ENCODE results near the gene VCP. TPM values are rescaled to one million over a fixed set of nuclear protein-coding genes. Genes with fewer than 3 reads are reported as not detected.

VCP gene
- total RNA-seq, 1 experiment from 2014 or later, result 170 TPM

DNA sequence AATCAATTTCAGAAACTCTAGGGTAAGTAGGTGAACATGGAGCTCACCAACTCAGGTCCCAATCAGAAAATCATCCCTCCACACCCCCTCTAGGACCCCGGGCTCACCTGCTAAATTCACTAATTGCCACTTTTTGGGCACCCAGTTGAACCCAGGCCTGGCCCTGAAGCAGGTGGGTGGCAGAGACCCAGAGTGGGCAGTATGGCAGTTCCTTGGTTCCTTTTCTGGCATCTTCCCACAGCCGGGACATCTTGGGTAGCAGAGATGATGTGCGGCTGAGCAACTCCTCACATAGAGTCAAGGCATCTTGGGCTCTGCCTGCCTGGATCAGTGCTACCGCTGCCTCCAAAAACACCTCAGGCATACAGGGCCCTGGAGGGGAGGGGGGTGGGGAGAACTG is 2.9 kb upstream of the VCP start:
- POLR2A ChIA-PET, result no interaction called here

More for the DNA sequence above, 2.9 kb upstream of the VCP start:
- no peaks in the 10 kb centered on the region for H3K9me3 ChIP-seq (ENCODE audit: control insufficient read depth in 1 of 2, insufficient read depth in 1 of 2, low read depth in 1 of 2, low read length in 2 of 2)
- no peak for ATAC-seq
- H3K9ac ChIP-seq (ENCODE audit: low read length), result no peak overlapping the region
- H4K20me1 ChIP-seq (ENCODE audit: insufficient read depth), result no peaks in the 10 kb centered on the region; the same call in 1 of the 2 replicates
- no peak overlapping the region for H2AFZ ChIP-seq (ENCODE audit: low read depth, low read length, poor library complexity, severe bottlenecking)
- H3K36me3 ChIP-seq (ENCODE audit: control insufficient read depth in 1 of 2, insufficient read depth in 2 of 2, low read length in 2 of 2), result peaks cover 2 to 40% of the 10 kb centered on the region in 2 experiments; a peak in 2 of 4 replicates
- intact Hi-C loops (cut with micrococcal nuclease), result no loop called here
- ChIA-PET RAD21 (ENCODE audit: low non-redundant PET in 1 of 2, low total read pairs in 2 of 2, uncharacterized antibody in 2 of 2, unreplicated experiment in 2 of 2) (no interaction called here), CTCF (no interaction called here)
- no peak overlapping the region for H3K4me3 ChIP-seq (replicated peaks in 1 of 2; ENCODE audit: low read depth in 1 of 2, low read length in 2 of 2)
- H3K27me3 ChIP-seq (ENCODE audit: insufficient read depth, low read length), result no peaks in the 10 kb centered on the region
- no TSS peak for BruUV-seq (replicated peaks)
- H3K79me2 ChIP-seq (ENCODE audit: insufficient read depth, low read length), result peaks cover 55% of the 10 kb centered on the region
- H3K27ac ChIP-seq (ENCODE audit: low read depth, low read length), result no peak overlapping the region
- no peak for DNase-seq (ENCODE audit: low read depth, low spot score)
- H3K9me2 ChIP-seq (ENCODE audit: insufficient read depth), result no peaks in the 10 kb centered on the region
- peaks cover 19 to 37% of the 10 kb centered on the region in 2 experiments for H3K4me1 ChIP-seq (ENCODE audit: control insufficient read depth in 1 of 2, insufficient read depth in 2 of 2, low read length in 2 of 2)
- TF ChIP-seq, protein P1, sequence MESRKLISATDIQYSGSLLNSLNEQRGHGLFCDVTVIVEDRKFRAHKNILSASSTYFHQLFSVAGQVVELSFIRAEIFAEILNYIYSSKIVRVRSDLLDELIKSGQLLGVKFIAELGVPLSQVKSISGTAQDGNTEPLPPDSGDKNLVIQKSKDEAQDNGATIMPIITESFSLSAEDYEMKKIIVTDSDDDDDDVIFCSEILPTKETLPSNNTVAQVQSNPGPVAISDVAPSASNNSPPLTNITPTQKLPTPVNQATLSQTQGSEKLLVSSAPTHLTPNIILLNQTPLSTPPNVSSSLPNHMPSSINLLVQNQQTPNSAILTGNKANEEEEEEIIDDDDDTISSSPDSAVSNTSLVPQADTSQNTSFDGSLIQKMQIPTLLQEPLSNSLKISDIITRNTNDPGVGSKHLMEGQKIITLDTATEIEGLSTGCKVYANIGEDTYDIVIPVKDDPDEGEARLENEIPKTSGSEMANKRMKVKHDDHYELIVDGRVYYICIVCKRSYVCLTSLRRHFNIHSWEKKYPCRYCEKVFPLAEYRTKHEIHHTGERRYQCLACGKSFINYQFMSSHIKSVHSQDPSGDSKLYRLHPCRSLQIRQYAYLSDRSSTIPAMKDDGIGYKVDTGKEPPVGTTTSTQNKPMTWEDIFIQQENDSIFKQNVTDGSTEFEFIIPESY (IDR thresholded peaks at IDR 0.05; ENCODE audit: extremely low read depth, insufficient replicate concordance, low read length), result no peak
- no peak for TF ChIP-seq YY1 (IDR thresholded peaks at IDR 0.05; ENCODE audit: extremely low read depth, insufficient replicate concordance, low read depth, low read length)
- TF ChIP-seq SIN3A (IDR thresholded peaks at IDR 0.05; ENCODE audit: low read depth), result no peak
- no peak for TF ChIP-seq POLR2A (IDR thresholded peaks at IDR 0.05; ENCODE audit: borderline replicate concordance, extremely low read depth, insufficient read depth, insufficient read length)
- no peak for TF ChIP-seq ZFX (IDR thresholded peaks at IDR 0.05)
- TF ChIP-seq, protein P2, sequence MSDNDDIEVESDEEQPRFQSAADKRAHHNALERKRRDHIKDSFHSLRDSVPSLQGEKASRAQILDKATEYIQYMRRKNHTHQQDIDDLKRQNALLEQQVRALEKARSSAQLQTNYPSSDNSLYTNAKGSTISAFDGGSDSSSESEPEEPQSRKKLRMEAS (IDR thresholded peaks at IDR 0.05), result no peak
- TF ChIP-seq, protein P3, sequence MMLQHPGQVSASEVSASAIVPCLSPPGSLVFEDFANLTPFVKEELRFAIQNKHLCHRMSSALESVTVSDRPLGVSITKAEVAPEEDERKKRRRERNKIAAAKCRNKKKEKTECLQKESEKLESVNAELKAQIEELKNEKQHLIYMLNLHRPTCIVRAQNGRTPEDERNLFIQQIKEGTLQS (IDR thresholded peaks at IDR 0.05), result no peak
- no peak for TF ChIP-seq RAD21 (IDR thresholded peaks at IDR 0.05; ENCODE audit: low read depth)
- TF ChIP-seq ELF1 (IDR thresholded peaks at IDR 0.05; ENCODE audit: borderline replicate concordance, low read depth), result no peak
- TF ChIP-seq FOSL1 (IDR thresholded peaks at IDR 0.05; ENCODE audit: low read depth), result no peak
- TF ChIP-seq SP1 (IDR thresholded peaks at IDR 0.05; ENCODE audit: low read depth), result no peak
- TF ChIP-seq, protein P4, sequence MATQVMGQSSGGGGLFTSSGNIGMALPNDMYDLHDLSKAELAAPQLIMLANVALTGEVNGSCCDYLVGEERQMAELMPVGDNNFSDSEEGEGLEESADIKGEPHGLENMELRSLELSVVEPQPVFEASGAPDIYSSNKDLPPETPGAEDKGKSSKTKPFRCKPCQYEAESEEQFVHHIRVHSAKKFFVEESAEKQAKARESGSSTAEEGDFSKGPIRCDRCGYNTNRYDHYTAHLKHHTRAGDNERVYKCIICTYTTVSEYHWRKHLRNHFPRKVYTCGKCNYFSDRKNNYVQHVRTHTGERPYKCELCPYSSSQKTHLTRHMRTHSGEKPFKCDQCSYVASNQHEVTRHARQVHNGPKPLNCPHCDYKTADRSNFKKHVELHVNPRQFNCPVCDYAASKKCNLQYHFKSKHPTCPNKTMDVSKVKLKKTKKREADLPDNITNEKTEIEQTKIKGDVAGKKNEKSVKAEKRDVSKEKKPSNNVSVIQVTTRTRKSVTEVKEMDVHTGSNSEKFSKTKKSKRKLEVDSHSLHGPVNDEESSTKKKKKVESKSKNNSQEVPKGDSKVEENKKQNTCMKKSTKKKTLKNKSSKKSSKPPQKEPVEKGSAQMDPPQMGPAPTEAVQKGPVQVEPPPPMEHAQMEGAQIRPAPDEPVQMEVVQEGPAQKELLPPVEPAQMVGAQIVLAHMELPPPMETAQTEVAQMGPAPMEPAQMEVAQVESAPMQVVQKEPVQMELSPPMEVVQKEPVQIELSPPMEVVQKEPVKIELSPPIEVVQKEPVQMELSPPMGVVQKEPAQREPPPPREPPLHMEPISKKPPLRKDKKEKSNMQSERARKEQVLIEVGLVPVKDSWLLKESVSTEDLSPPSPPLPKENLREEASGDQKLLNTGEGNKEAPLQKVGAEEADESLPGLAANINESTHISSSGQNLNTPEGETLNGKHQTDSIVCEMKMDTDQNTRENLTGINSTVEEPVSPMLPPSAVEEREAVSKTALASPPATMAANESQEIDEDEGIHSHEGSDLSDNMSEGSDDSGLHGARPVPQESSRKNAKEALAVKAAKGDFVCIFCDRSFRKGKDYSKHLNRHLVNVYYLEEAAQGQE (IDR thresholded peaks at IDR 0.05; ENCODE audit: low read depth), result no peak
- TF ChIP-seq CBX3 (IDR thresholded peaks at IDR 0.05; ENCODE audit: low read depth), result no peak
- TF ChIP-seq, protein P5, sequence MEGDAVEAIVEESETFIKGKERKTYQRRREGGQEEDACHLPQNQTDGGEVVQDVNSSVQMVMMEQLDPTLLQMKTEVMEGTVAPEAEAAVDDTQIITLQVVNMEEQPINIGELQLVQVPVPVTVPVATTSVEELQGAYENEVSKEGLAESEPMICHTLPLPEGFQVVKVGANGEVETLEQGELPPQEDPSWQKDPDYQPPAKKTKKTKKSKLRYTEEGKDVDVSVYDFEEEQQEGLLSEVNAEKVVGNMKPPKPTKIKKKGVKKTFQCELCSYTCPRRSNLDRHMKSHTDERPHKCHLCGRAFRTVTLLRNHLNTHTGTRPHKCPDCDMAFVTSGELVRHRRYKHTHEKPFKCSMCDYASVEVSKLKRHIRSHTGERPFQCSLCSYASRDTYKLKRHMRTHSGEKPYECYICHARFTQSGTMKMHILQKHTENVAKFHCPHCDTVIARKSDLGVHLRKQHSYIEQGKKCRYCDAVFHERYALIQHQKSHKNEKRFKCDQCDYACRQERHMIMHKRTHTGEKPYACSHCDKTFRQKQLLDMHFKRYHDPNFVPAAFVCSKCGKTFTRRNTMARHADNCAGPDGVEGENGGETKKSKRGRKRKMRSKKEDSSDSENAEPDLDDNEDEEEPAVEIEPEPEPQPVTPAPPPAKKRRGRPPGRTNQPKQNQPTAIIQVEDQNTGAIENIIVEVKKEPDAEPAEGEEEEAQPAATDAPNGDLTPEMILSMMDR (IDR thresholded peaks at IDR 0.05 in 2 of 3, conservative IDR thresholded peaks at IDR 0.05 in 1 of 3; ENCODE audit: borderline replicate concordance in 1 of 3, insufficient read depth in 1 of 3, low read depth in 2 of 3, low read length in 2 of 3), result no peak
- TF ChIP-seq SRF (IDR thresholded peaks at IDR 0.05; ENCODE audit: low read depth), result no peak
- no peak overlapping the region for H3K4me2 ChIP-seq (ENCODE audit: low read length)
